Smooth muscle cell (in vitro differentiated cells): ENCODE measurements around the gene IGSF22. TPM values are rescaled to one million over a fixed set of nuclear protein-coding genes. Genes with fewer than 3 reads are reported as not detected.

Experiments used
- DNase-seq: peaks from one replicate; lab custom pipeline; 2025; ENCODE audit not compliant: unreplicated experiment; lab: John Stamatoyannopoulos, UW
- H2AFZ ChIP-seq: fragments of 200-600 bp; sonication (generic); 2 replicates; pipeline ENCODE4 v1.6.0; 2016; ENCODE audit warnings: antibody characterized with exemption, low read depth, mild to moderate bottlenecking
- H3F3A ChIP-seq: fragments of 200-600 bp; sonication (generic); 2 replicates; pipeline ENCODE4 v1.6.0; 2017; ENCODE audit warnings: antibody characterized with exemption, low read depth
- H3K27ac ChIP-seq: fragments of 200-600 bp; sonication (generic); 2 replicates; pipeline ENCODE4 v1.5.1; 2016; ENCODE audit warnings: low read depth, mild to moderate bottlenecking
- H3K27me3 ChIP-seq: fragments of 200-600 bp; sonication (generic); 2 replicates; pipeline ENCODE4 v1.6.1; 2016; ENCODE audit warnings: low read depth, mild to moderate bottlenecking
- H3K36me3 ChIP-seq: fragments of 200-600 bp; sonication (generic); 2 replicates; pipeline ENCODE4 v1.5.1; 2016; ENCODE audit warnings: low read depth
- H3K4me1 ChIP-seq: fragments of 200-600 bp; sonication (generic); 2 replicates; pipeline ENCODE4 v1.5.1; 2016; ENCODE audit warnings: low read depth
- H3K4me2 ChIP-seq: fragments of 200-600 bp; sonication (generic); 2 replicates; pipeline ENCODE4 v1.6.0; 2016; ENCODE audit warnings: mild to moderate bottlenecking
- H3K4me3 ChIP-seq: fragments of 200-600 bp; sonication (generic); 2 replicates; pipeline ENCODE4 v1.5.1; 2016; ENCODE audit warnings: mild to moderate bottlenecking
- H3K79me2 ChIP-seq: fragments of 200-600 bp; sonication (generic); 2 replicates; pipeline ENCODE4 v1.6.0; 2016; ENCODE audit warnings: low read depth, mild to moderate bottlenecking
- H3K9ac ChIP-seq: fragments of 200-600 bp; sonication (generic); 2 replicates; pipeline ENCODE4 v1.6.0; 2016; ENCODE audit warnings: low read depth
- H3K9me3 ChIP-seq: fragments of 200-600 bp; sonication (generic); replicated peaks from 2 replicates; pipeline ENCODE4 v1.5.1; 2016; ENCODE audit warnings: low read depth
- H4K20me1 ChIP-seq: fragments of 200-600 bp; sonication (generic); 2 replicates; pipeline ENCODE4 v1.6.0; 2016; ENCODE audit warnings: low read depth
- WGBS: methylation state at CpG from one replicate; pipeline ENCODE4 v1.1.7; 2016; ENCODE audit warnings: low lambda C conversion rate; 5-methylcytosine and 5-hydroxymethylcytosine counted together
- polyA plus RNA-seq: library from polyadenylated mRNA; unstranded; fragments of >200 nt; fragmentation: Nextera tagmentation; extraction: Ambion mirVana; gene quantifications from 2 replicates; pipeline ENCODE4 v1.2.1, GENCODE V29; 2016
- total RNA-seq: library from RNA; depleted of rRNA; stranded (reverse); fragments of >200 nt; gene quantifications from 2 replicates; pipeline ENCODE4 v1.2.3, GENCODE V29; 2014
- TF ChIP-seq, protein P1 (sequence below): fragments of 200-600 bp; sonication (generic); IDR thresholded peaks from 2 replicates; pipeline ENCODE4 v1.5.1; 2017; ENCODE audit warnings: borderline replicate concordance, mild to moderate bottlenecking, antibody characterized with exemption; ENCODE audit not compliant: insufficient read depth, poor library complexity, severe bottlenecking

The IGSF22 gene
- total and polyA plus RNA-seq, 2 experiments from 2014 or later, result not detected

DNA sequence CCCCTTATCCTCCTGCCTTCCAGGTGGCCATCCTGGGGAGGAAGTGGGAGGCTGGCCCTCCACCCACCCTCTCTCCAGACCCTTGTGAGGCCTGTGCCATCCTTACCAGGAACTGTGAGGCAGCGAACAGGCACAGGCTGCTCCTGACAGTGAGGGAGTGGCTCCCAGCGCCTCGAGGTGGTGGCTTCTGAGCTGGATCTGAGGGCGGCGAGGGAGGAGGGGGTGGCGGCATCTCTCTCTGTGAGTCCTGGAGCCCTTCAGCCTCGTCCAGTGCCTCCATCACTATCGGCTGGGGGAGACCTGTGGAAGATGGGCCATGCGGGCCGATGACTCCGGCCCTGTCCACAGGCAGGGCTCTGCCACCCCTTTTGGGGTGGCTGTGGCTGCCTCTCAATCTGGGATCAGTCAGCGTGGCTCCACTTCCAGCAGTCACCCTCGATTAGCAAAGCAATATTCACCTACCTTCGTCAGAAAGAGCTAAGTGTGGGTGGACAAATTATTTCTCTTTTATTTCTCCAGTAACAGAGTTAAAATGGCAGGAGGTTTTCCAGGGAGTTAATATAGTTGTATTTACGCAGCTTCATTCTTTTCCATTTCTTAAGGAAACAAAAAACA, 18.0 kb upstream of the IGSF22 start:
- Histone ChIP-seq H3K9me3 (no peaks in the 10 kb centered on the region), H4K20me1 (no peaks in the 10 kb centered on the region), H3K9ac (no peak overlapping the region), H3K79me2 (no peaks in the 10 kb centered on the region), H3K27ac (no peak overlapping the region), H3F3A (no peaks in the 10 kb centered on the region), H3K4me3 (no peak overlapping the region), H3K36me3 (no peaks in the 10 kb centered on the region), H3K4me1 (no peaks in the 10 kb centered on the region), H3K4me2 (no peak overlapping the region), H2AFZ (no peak overlapping the region), H3K27me3 (no peaks in the 10 kb centered on the region)
- 87% methylated on average over 15 of the region's 15 CpGs for WGBS
- DNase-seq, result no peak
- TF ChIP-seq, protein P1, sequence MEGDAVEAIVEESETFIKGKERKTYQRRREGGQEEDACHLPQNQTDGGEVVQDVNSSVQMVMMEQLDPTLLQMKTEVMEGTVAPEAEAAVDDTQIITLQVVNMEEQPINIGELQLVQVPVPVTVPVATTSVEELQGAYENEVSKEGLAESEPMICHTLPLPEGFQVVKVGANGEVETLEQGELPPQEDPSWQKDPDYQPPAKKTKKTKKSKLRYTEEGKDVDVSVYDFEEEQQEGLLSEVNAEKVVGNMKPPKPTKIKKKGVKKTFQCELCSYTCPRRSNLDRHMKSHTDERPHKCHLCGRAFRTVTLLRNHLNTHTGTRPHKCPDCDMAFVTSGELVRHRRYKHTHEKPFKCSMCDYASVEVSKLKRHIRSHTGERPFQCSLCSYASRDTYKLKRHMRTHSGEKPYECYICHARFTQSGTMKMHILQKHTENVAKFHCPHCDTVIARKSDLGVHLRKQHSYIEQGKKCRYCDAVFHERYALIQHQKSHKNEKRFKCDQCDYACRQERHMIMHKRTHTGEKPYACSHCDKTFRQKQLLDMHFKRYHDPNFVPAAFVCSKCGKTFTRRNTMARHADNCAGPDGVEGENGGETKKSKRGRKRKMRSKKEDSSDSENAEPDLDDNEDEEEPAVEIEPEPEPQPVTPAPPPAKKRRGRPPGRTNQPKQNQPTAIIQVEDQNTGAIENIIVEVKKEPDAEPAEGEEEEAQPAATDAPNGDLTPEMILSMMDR, result no peak

DNA sequence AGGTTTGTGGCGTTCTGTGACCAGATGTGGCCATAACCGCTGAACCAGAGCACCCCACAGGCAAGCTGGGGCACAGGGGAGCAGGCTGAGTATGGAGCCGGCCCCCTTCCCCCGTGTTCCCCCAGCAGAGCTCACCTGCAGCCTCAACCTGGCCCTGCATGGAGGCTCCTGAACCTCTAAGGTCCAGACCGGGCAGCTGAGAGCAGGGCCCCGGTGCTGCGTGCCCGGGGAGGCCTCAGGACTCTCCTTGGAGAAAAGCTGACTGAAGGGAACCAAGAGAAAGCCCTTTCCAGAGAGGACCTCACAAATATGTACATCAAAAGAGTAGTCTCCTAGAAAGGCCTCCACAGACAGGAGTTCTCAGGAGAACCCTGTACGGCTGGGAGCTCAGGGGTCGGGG, 17.4 kb upstream of the IGSF22 start:
- Histone ChIP-seq H3F3A (no peaks in the 10 kb centered on the region), H3K79me2 (no peaks in the 10 kb centered on the region), H3K27me3 (no peaks in the 10 kb centered on the region), H3K4me1 (no peaks in the 10 kb centered on the region), H3K4me3 (no peak overlapping the region), H3K27ac (no peak overlapping the region), H4K20me1 (no peaks in the 10 kb centered on the region), H3K9ac (no peak overlapping the region), H3K36me3 (no peaks in the 10 kb centered on the region), H3K9me3 (no peaks in the 10 kb centered on the region), H2AFZ (no peak overlapping the region), H3K4me2 (no peak overlapping the region)
- TF ChIP-seq, protein P1, result no peak
- WGBS, result 92% methylated on average over 10 of the region's 10 CpGs
- DNase-seq, result no peak

DNA sequence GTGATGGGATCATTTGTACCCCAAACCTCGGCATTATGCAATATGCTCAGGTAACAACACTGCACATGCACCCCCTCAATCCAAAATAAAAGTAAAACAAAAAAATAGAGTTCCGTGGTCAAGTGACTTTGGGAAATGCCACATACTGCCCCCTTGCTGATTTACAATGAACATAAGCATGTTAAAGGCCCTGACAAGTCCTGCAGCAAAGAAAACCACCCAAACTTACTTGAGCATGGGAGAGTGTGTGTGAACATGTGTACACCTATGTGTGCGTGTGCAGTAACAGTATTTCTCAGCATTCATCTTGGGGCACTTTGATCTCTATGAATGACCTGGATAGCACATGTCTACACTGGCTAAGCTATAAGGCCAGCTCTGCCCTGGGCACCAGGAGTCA, 15.8 kb upstream of the IGSF22 start:
- no peaks in the 10 kb centered on the region for H3K9me3 ChIP-seq
- no peak overlapping the region for H3K27ac ChIP-seq
- H3F3A ChIP-seq, result no peaks in the 10 kb centered on the region
- H3K4me2 ChIP-seq, result no peak overlapping the region
- H3K4me1 ChIP-seq, result no peaks in the 10 kb centered on the region
- WGBS, result 94% methylated on average over 3 of the region's 3 CpGs
- no peaks in the 10 kb centered on the region for H3K79me2 ChIP-seq
- H3K4me3 ChIP-seq, result no peak overlapping the region
- H3K36me3 ChIP-seq, result no peaks in the 10 kb centered on the region
- H4K20me1 ChIP-seq, result no peaks in the 10 kb centered on the region
- no peak overlapping the region for H3K9ac ChIP-seq
- H2AFZ ChIP-seq, result no peak overlapping the region
- no peak for DNase-seq
- TF ChIP-seq, protein P1, result no peak
- no peaks in the 10 kb centered on the region for H3K27me3 ChIP-seq

DNA sequence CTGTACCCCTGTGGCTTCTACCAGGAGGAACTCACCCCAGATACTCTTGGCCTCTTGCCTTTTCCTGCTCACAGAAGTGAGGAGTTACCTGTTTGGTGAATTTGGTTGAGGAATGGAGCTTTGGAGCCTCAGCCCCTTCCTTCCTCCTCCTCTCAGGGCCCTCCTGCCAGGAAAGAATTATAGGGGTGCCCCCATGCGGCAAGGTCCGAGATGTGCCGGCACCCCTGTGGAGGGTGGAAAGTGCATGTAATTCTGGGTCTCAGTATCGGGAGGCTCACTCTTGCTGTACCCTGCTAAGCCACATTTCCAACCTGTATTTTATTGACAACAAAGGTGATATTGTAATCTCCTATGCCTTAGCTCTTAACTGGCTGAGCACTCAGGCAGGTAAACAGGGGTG, 13.7 kb upstream of the IGSF22 start:
- Histone ChIP-seq H3K79me2 (no peaks in the 10 kb centered on the region), H3K4me3 (no peak overlapping the region), H3K27me3 (no peaks in the 10 kb centered on the region), H3F3A (no peaks in the 10 kb centered on the region), H3K9me3 (no peaks in the 10 kb centered on the region), H3K4me1 (no peaks in the 10 kb centered on the region), H3K4me2 (no peak overlapping the region), H2AFZ (no peak overlapping the region), H4K20me1 (no peaks in the 10 kb centered on the region), H3K36me3 (no peaks in the 10 kb centered on the region), H3K27ac (no peak overlapping the region), H3K9ac (no peak overlapping the region)
- TF ChIP-seq, protein P1, result no peak
- DNase-seq, result no peak
- 86% methylated on average over 4 of the region's 4 CpGs for WGBS
